Stimulated activated CD4-positive, alpha-beta T cell treated with anti-CD3 and anti-CD28 coated beads, Interleukin-15, amount 100 ng/mL, for 48 hours (primary cell): ENCODE measurements around the gene SNX8.
A peak's percentile ranks its signal among the peaks of the same experiment; 100 is the strongest.
"Not testable (repeated sequence)": the region's sequence is repeated elsewhere in the genome, so short reads cannot be mapped to it uniquely, and the experiment has no call there.

Source experiments
- DNase-seq, 2 donors: peaks; one replicate each; pipeline ENCODE4 v3.0.0-alpha.2; 2020; ENCODE audit warnings: low read depth in 2 of 2

SNX8 gene

GRCh38 chr7:2326951-2327350 is 12.7 kb upstream of the SNX8 start:
- no peak for DNase-seq

GRCh38 chr7:2325162-2325561 is 10.9 kb upstream of the SNX8 start:
- DNase-seq: no peak

GRCh38 chr7:2321020-2321419 is 6.8 kb upstream of the SNX8 start:
- DNase-seq: no peak

- no peak for DNase-seq
These were observed 3.5 kb upstream of the SNX8 start for GRCh38 chr7:2317556-2318293.

GRCh38 chr7:2316578-2316977 is 2.3 kb upstream of the SNX8 start:
- no peak for DNase-seq

- no peak for DNase-seq
These were observed 1.5 kb upstream of the SNX8 start for GRCh38 chr7:2315787-2316186.

GRCh38 chr7:2314956-2315530 is 802 bp upstream of the SNX8 start:
- DNase-seq: not testable (repeated sequence)

- no peak for DNase-seq
These were observed 612 bp downstream of the SNX8 start for GRCh38 chr7:2313450-2314208.

GRCh38 chr7:2312267-2312929 is 1.8 kb downstream of the SNX8 start:
- no peak for DNase-seq

- DNase-seq: no peak
These were observed 4.3 kb downstream of the SNX8 start for GRCh38 chr7:2309889-2310331.

- no peak for DNase-seq
These were observed 6.5 kb downstream of the SNX8 start for GRCh38 chr7:2307690-2308107.

- no peak for DNase-seq
These were observed 7.6 kb downstream of the SNX8 start for GRCh38 chr7:2306688-2307087.

GRCh38 chr7:2305258-2305657 is 9.0 kb downstream of the SNX8 start:
- not testable (repeated sequence) for DNase-seq

GRCh38 chr7:2303520-2303919 is 10.7 kb downstream of the SNX8 start:
- not testable (repeated sequence) for DNase-seq

GRCh38 chr7:2302743-2303397 is 11.4 kb downstream of the SNX8 start:
- DNase-seq: not testable (repeated sequence)

GRCh38 chr7:2301511-2301863 is 12.8 kb downstream of the SNX8 start:
- no peak for DNase-seq

GRCh38 chr7:2299870-2300512 is 14.2 kb downstream of the SNX8 start:
- DNase-seq: no peak

- DNase-seq: peak; percentile 29 to 41
These were observed 15.0 kb downstream of the SNX8 start for GRCh38 chr7:2299131-2299829.

- DNase-seq: no peak
These were observed 17.4 kb downstream of the SNX8 start for GRCh38 chr7:2296832-2297231.

- no peak for DNase-seq
These were observed 18.2 kb downstream of the SNX8 start for GRCh38 chr7:2295936-2296620.
